ENCODE measurements around the gene FGF12. TPM values are rescaled to one million over a fixed set of nuclear protein-coding genes. Genes with fewer than 3 reads are reported as not detected.

FGF12 gene
- polyA plus RNA-seq, 3 donors = 5.1 to 6.0 (median 5.3) TPM

DNA sequence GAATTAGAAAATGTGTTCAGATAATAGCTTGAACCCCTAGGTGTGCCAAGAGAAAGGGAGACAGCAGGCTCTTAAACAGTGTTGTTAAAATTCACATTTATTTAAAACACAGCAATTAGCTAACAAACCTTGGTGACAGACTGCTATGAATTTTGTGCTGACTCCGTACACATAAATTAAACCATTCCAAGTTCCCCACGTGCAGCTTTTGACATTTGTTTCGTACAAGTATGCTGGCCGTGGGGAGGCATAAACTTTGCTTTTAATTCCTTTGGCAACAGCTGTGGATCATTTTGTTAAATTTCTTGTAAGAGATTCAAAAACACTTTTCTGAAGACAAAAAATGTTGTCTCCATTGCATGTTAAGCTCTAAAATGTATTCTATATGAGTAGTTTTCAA is 465.3 kb downstream of the FGF12 start:
- peak; percentile 17 for DNase-seq

DNA sequence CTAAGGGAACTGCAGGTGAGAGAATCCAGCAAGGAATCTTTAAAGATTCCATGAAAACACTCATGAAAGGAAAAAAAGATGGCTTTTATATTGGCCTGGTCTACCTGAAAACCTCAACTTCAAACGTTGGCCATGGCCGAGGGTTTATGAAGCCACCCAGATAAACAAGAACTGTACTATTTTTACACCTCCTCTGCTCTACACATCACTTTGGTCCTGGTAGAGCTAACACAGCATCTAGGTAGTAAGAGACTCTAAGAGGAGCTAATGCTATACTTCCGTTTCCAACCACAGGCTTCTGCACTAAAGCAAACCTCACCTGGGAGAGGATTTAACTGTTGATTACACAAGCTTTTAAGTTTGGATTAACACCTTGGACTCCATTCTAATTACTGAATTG is 466.2 kb downstream of the FGF12 start:
- DNase-seq = no peak

DNA sequence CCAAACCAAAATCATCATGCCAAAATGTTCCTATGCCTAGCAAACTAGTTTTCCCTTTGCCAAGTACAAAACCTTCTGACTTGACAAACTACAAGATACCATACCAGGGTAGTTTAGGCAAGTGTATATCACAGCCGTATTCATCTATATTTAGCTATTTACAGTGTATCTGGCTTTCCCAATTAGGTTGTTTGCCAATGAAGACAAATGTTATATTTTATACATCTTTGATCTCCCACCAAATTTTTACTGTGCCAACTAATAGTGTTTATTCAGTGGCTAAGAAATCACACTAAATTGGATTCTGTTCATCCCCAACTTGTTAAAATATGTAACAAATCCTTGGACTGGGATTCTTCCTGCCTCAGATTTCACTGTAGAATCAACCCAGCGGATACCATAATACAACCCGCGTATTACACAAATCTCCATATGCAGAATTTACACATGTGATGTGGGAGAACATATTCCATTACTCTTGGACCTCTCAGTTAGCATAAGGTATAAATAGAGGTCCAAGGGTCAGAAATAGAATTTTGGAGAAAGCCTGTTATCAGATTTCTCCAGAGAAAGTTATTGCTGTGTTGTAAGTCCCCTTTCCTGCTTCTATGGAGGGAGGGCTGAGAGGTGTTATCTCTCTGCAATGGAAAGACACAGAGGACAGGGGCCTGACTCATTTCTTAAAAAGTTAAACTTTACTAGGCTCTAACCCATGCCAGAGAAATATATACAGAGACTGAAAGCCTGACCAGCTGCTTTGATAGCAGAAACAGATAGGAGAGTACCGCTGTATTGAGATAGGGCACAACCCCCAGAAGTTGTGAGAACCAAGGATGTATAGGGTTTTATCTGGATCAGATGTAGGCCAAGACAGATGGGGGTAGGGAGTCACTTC is 467.0 kb downstream of the FGF12 start:
- DNase-seq = no peak

DNA sequence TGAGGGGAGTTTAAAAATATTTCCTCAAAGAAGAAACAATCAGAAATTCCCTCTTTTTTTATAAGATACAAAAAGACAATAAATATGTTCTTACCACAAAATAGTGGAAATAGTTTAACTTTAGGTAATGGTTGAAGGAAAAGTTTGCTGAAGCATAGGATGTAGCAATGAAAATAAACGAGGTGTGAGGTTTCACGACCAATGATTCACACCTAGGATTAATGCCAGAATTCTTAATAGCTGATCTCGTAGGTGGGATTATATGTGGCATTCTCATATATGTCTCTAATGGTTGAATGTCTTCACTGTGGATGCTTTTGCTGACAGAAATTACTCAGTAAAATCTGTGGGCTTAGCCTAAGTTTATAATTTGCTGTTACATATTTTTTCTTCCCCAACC is 467.7 kb downstream of the FGF12 start:
- DNase-seq = no peak

DNA sequence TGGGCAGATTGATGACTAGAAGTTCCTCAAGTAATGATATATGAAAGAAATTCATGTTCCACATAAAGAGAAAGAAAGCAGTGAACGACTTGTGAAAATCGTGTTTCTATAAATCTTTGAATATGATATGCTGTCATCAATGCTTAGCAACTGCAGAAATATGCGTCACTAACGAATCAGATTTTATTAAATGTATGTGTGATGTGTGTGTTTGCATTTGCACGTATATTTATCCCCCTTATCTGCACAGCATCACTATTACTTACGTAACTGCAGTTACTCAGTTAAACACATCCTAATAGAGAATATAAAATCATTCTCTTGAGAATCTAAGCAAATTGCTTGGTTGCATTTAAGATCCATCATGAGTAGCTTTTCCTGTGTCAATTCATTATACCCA is 468.6 kb downstream of the FGF12 start:
- no peak for DNase-seq

DNA sequence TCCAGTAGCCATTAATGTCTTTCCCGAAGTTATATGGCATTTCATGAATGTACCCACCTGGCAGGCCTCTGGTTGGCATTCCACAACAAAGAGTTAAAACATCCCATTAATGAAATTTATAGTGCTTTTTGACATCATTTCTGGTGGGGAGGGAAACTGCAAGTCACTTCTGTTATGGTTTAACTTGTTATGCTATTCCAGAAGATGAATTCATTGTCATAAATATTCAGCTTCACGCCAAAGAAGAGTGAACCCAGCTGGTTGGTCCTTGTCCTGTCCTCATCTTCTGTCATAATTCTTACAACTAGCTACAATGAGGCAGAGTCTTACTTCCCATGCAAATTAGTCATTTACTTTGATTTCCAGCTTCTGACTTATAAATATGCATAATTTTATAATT is 471.5 kb downstream of the FGF12 start:
- DNase-seq = no peak

DNA sequence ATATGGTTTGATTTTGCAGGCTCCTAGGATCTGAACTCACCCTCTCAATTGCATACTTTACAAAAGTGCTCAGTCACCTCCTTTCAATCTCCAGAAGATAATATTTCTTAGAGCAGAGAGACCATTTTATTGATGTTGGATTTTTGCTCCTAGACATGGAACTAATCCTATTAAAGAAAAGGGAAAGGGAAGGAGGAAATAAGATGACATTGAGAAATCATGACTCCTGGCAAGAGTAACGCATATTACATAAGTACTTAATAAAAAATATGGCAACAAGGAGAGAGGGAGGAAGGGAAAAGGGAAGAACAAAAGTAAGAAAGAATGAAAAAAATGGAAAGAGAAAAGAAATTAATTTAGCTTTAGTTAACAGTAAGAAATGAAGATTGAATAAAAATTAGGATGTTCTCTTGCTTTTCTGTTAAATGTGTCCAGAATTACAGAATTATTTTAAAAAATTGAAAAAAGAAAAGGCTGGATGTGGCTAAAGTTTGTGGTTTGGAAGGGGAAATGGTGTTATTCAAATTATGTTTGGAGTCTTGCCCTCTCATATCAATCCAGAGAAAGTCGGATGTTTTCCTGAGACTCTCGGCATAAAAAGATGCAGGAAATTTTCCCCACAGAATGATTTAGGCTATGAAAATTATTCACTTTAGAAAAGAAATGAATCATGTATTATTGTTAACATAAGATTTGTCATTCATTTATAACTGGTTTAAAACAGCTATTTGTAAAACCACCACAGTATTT is 474.0 kb downstream of the FGF12 start:
- no peak for DNase-seq

DNA sequence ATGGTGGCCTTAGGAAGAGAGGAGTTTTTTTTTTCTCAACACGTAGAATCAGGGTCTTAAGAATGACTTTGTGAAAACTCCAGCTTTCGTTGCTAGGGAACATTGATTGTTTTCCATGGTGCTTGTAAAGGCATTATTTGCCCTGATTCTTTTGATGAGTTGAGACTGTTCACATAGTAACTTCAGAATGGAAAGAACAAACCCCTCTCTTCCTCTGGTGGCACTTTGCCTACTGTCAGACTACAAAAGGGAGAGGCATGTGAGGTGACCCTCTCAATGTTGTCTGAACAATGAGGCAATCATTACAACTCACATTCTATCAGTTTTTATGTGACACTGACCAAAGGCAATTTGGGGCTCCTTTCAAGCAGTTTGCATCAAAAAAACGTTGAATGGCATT is 477.8 kb downstream of the FGF12 start:
- DNase-seq = no peak

DNA sequence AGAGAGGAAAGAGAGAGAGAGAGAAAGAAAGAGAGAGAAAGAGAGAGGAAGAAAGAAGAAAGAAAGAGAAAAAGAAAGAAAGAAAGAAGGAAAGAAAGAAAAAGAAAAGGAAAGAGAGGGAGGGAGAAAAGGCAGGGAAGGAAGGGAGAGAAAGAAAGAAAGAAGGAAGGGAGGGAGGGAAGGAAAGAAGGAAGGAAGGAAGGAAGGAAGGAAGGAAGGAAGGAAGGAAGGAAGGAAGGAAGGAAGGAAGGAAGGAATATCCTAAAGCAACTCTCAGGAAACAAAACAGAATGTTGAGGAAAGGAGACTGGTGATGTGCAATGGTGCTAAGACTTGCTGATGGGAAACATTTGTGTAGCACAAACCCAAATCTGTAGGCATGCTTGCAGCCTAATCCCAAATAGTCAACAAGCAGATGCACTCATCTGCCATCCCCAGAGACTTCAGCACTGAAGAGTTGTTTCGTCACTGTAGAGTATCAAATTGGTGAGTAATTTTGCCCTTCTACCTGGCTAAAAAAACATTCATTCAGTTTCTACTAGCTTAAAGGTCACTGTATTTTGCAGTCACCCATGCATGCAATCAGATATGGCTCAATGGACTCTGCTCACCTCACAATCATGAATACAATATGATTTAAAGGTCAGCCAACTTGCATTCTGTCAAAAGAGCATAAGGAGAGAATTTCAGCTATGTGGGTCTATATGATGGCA is 480.3 kb downstream of the FGF12 start:
- DNase-seq = no peak

DNA sequence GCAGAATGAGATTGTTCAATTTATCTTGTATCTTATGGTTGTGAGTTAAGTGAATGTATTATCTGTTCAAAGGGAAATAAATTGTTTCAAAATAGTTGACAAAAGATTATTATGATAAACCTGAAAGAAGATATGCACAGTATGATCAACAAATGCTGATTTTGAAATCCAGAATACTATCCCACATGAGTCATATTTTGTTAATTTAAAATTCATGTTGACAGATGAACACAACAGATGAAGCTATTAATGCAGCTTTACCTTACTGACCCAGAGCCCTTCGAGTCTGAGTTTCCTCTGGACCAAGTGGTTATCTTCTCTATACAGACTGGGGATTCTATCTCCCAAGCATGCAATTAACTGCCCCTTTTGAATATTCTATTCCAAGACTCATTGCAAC is 482.8 kb downstream of the FGF12 start:
- no peak for DNase-seq

DNA sequence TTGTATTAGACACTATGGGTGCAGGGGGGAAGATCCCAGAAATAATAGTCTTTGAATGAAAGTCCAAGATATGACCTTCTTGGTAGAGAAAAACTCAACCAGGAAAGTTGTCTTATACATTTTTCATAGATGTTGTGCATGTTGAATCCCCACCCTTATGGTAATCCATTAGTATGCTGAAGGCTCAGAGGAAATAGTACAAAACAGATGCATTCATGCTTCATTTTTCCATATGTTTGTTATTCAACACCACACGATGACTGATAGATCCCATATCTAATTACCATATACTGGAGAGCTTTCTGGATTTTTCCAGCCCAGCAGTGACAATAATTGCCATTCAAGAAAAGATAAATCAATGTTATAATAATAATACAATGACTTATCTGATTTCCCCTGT is 487.4 kb downstream of the FGF12 start:
- no peak for DNase-seq

DNA sequence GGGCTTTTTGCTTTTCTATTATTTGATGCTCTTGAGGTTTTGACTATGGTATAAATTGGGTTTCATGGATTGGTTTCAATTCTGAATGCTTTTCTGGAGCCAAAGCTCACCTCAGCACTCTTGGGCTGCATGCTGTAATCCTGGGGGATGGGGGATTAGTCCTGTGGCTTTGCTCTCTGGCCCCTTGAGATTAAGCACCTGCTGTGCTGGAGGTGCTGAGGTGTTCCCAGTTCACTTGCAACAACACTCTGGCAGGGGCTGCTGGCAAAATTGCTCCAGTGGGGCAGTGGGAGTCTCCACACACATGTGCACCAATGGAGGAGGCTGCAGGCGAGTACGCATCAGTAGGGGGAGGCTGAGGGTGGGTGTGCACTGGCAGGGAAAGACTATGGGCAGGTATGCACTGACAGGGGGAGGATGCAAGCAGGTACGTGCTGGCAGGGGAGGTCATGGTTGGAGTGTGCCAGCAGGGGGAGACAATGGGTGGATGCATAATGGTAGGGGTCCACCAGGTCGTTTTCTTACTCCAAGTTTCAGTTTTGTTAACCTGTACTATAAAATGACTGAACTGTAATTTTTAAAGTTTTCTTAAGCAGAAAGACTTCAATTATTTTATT is 489.2 kb downstream of the FGF12 start:
- DNase-seq = no peak

DNA sequence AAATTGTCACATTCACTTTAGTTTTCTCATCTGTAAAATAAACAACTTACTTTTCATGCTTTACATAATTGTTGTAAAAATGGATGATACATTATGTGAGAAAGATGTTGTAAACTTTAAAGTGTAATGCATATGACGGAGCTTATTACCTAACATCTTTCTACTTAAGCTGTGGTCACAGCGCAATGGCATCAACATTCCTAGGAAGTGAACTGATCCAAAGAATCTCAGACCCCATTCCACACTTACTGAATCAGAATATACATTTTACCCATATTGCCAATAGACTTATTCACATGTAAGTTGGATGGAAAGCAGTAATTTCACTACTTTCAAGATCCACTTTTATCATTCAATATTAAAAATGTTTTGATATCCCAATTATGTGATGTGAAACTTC is 497.5 kb downstream of the FGF12 start:
- DNase-seq = no peak

DNA sequence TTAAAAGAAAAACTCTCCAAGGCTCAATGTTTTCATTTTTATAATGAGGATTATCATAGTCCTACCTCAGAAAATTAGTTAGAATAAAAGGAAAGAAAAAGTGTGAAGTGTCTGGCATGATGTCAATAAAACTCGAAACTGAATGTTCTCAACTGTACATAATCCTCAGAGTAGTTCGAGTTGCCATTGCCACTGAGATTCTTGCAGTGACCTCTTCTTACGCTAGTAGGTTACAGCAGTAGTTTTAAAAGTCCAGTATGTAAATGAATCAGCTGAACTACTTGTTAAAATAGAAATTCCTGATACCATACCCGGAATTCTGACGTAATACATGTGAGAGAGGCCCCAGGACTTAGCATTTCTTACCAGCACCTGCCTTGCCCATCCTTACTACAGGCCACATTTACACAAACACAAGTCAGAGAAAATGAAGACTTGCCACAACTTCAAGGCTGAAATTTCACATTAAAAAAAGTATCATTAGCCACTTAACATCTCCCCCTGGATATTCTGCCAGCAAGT is 502.6 kb downstream of the FGF12 start:
- DNase-seq = no peak

DNA sequence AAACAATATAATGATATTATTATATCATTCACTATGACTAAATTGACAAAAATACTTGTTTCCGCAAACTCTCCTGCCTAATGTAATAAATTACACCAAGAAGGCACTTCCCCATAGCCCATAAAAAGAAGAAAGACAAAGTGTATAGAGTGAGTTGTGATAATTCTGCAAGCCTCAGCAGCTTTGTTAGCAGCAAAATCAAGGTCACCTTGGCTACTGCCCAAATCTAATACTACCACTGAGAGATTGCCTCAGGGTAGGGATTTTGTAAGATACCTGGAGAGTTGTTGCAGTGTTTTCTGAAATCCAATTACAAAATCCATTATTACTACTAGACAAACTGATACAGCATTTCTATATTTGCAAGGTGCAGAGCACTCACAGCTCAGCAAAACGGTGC is 503.5 kb downstream of the FGF12 start:
- DNase-seq = no peak

DNA sequence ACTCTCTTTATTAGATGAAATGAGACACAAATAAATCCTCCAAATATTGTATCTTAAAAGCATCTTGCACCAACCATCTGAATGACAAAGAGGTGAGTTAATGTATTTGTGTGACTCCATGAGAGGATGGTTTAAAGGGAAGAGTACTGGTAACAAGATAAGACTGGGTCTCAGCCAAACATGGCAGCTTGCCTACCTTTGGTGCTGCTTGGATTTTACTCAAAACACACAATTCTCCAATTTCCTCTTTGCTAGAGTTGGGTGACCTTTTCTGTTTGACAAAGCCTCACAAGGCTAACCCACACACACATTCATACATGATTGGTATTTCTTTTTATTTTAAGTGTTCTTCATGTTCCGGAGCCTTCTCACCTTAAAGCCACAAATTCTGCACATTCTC is 506.4 kb downstream of the FGF12 start:
- no peak for DNase-seq

DNA sequence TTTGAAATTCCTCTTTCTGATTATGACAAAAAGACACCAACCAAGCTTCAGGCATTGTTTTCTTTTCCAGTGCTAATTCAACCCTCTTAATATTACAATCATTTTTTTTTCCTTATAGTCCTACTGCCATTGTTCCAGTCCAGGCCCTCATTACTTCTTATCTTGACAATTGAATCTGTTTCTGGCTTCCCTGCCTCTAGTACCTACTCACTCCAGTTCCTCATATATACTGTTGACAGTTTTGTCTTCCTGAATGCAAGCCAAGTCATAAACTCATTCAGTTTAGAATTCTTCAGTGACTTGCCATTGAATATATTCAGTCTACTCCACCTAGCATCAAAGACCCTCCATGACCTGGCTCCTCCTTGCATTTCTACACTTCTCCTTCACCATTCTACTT is 507.4 kb downstream of the FGF12 start:
- DNase-seq = no peak

DNA sequence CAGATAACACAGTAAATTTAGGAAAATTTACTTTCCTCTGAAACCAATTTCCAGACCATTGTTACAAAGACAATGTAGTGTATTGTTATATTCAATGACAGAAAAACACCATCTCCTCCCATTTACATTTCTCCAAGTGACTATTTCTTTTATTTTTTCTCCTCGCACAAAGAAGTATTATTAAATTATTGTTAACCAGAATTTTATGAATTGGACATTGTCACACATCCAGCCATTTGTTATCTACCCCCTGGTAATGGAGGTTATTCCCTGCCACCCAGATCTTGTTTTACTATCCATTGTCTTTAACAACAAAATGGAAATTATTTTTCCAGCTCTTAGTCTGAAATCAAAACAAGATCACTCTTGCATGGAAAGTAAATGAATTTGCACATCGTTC is 511.3 kb downstream of the FGF12 start:
- no peak for DNase-seq

DNA sequence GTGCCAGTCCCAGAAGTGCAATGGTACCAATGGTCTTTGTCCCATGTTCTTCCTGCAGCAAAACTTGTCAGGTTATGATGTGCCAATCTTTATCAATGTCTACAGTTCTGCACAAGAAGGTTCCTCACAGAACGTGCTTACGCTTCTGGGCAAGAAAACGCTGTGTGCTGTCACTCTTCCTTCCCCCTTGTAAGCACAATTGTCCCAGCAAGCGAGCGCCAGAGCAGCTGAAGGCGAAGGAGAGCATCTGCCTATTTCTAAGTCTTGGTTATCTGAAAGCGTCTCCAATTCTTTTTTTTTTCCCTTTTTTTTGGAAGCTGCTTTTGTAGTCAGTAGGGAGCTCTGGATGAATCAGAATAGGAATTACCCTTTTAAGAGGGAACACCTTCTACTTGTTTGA is 514.4 kb downstream of the FGF12 start:
- DNase-seq = no peak

DNA sequence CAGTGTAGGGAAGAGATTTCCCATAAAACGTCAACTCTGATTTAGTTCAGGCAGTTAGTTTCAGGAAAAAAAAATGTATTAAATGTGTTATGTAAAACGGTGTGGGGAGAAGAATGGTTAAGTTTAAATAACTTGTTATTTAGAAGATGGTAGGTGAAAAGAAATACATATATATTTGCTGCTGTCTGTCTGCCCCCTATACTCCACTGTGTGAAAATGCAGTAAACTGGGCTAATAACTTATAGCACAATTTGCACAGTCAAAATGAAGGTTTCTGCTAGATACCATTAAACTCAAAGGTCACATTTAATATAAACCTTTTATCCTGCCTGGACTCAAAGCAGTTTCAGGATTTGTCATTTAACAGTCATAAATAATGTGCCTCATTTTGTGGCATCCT is 515.0 kb downstream of the FGF12 start:
- no peak for DNase-seq

DNA sequence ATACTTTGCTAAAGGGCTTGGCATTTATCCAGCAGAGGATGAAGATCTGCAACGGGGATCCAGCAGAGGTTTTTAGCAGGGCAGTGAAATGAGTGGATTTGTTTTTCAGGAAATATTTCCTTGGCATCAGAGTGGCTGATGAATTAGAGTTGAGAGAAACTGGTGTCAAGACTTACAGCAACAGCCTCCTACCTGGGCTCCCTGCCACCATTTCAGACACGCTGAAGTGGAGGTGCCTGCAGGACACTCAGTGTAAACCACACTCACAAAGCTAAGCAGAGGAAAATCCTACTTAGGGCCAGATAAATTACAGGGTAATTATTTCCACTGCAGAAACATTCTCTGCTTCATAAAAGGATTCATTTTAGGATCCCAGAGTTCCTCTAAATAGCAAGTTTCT is 519.7 kb downstream of the FGF12 start:
- DNase-seq = no peak

DNA sequence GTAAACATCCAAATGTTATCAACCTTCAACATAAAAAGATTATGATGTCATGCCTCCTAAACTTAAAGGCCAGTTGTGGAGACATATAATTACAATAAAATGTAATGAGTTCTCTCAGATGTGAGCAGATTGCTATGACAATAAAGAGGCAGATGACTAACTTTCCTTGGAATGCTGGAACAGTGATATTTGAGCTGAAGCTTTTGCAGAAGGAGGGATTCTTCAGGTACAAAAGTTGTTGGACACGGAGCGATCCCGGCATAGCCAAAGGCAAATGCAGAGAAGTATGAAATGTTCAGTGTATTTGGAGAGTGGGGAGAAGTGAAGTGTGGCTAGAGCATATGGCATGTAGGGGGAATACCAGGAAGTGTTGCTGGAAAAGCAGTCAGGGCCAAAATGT is 520.1 kb downstream of the FGF12 start:
- DNase-seq = no peak

All from renal pelvis (tissue), 4 donors.